ENCODE results near the gene CYS1. TPM values are rescaled to one million over a fixed set of nuclear protein-coding genes. Genes with fewer than 3 reads are reported as not detected.

The CYS1 gene
- total and polyA plus RNA-seq, 2 of the 8 experiments (the other 6 are each of a cell fraction or from before 2014, with no cell fraction given): 0.09 to 0.13 TPM

GRCh38 chr2:10067881-10068280, 12.3 kb downstream of the CYS1 start:
- Histone ChIP-seq H2BK120ac (replicated peaks; ENCODE audit: low read depth, low read length) (no peak overlapping the region), H3K79me1 (ENCODE audit: low read depth, low read length) (no peaks in the 10 kb centered on the region), H2AFZ (ENCODE audit: low read length) (no peak overlapping the region), H3K9ac (replicated peaks in 1 of 4; ENCODE audit: extremely low read depth in 1 of 4, low read depth in 3 of 4, low read length in 3 of 4) (no peak overlapping the region), H3K79me2 (ENCODE audit: control insufficient read depth in 1 of 2, insufficient read depth in 2 of 2, low read length in 2 of 2) (no peaks in the 10 kb centered on the region), H3K27ac (ENCODE audit: low read depth, low read length) (no peak overlapping the region), H4K5ac (ENCODE audit: insufficient read length, low read depth, low read length) (no peak overlapping the region), H2BK5ac (ENCODE audit: low read depth, low read length) (no peak overlapping the region), H2AK5ac (ENCODE audit: low read depth, low read length) (no peak overlapping the region), H3K4me3 (ENCODE audit: extremely low read depth in 1 of 4, insufficient read depth in 2 of 4, low read depth in 3 of 4, low read length in 4 of 4) (no peak overlapping the region), H2BK15ac (ENCODE audit: low read length) (no peak overlapping the region), H3K36me3 (ENCODE audit: control insufficient read depth in 2 of 4, insufficient read depth in 4 of 4, low read length in 3 of 4) (no peaks in the 10 kb centered on the region), H4K8ac (ENCODE audit: extremely low read depth, insufficient read depth, low read length) (no peak overlapping the region), H2BK12ac (ENCODE audit: low read depth, low read length) (no peak overlapping the region), H3K23ac (ENCODE audit: insufficient read length) (no peak overlapping the region), H3K4ac (replicated peaks; ENCODE audit: insufficient read length, low read depth, low read length) (no peak overlapping the region), H3K9me3 (ENCODE audit: insufficient read depth in 2 of 2, low read depth in 1 of 2, low read length in 1 of 2) (no peaks in the 10 kb centered on the region), H2BK20ac (ENCODE audit: low read length) (no peak overlapping the region), H3K4me1 (replicated peaks in 1 of 4; ENCODE audit: control insufficient read depth in 3 of 4, insufficient read depth in 4 of 4, low read length in 3 of 4) (peaks cover 0 to 9% (median 1%) of the 10 kb centered on the region in 4 experiments; a peak in 1 of 7 replicates), H3K56ac (replicated peaks; ENCODE audit: insufficient read length, low read depth, low read length) (no peak overlapping the region), H4K91ac (replicated peaks; ENCODE audit: insufficient read length, low read length) (no peak overlapping the region), H3K4me2 (ENCODE audit: insufficient read depth in 1 of 2, low read depth in 2 of 2, low read length in 2 of 2) (no peak overlapping the region), H3K18ac (ENCODE audit: extremely low read depth, low read length) (no peak overlapping the region), H3K14ac (ENCODE audit: insufficient read length) (no peak overlapping the region), H3K27me3 (replicated peaks in 1 of 4; ENCODE audit: control insufficient read depth in 3 of 4, extremely low read depth in 1 of 4, insufficient read depth in 3 of 4, low read length in 3 of 4) (no peaks in the 10 kb centered on the region), H3K23me2 (ENCODE audit: low read depth, low read length) (0 out of 2 replicates have a peak, but pooled peaks cover 2% of the 10 kb centered on the region), H4K20me1 (replicated peaks in 1 of 2; ENCODE audit: control insufficient read depth in 1 of 2, insufficient read depth in 2 of 2, low read length in 2 of 2) (no peaks in the 10 kb centered on the region)
- WGBS, 2 experiments (ENCODE audit: extremely low coverage in 1 of 2, insufficient coverage in 1 of 2, insufficient read length in 1 of 2, insufficient replicate concordance in 2 of 2, low coverage in 1 of 2, low lambda C conversion rate in 2 of 2, missing lambda C conversion rate in 1 of 2): 94% methylated on average over 1 of the region's 1 CpG; no CpG with 5 or more reads in 1 of the 2 experiments
- DNase-seq (ENCODE audit: low read depth in 1 of 2, low spot score in 2 of 2): no peak
- no peak for FAIRE-seq
- ChIA-PET CTCF (ENCODE audit: partially characterized antibody) (interaction anchor here (0.9 to 20.0 kb wide), 6 partner anchors 11 to 367 kb away, joined by 3 to 429 read pairs (median 4); no protein-coding TSS in a partner anchor), POLR2A (ENCODE audit: partially characterized antibody) (no interaction called here)
- no peak for TF ChIP-seq EGR1 (IDR thresholded peaks at IDR 0.05; ENCODE audit: borderline replicate concordance, low read depth, low read length)
- no peak for TF ChIP-seq HDAC6 (IDR thresholded peaks at IDR 0.05; ENCODE audit: low read depth, low read length)
- TF ChIP-seq POLR2AphosphoS5 (IDR thresholded peaks at IDR 0.05; ENCODE audit: low read depth, low read length): no peak
- no peak for TF ChIP-seq SIN3A (conservative IDR thresholded peaks at IDR 0.05 in 1 of 2, IDR thresholded peaks at IDR 0.05 in 1 of 2; ENCODE audit: low read depth in 1 of 2, low read length in 2 of 2)
- no peak for TF ChIP-seq RNF2 (IDR thresholded peaks at IDR 0.05; ENCODE audit: borderline replicate concordance, low read depth, low read length, missing control alignments, poor library complexity, severe bottlenecking)
- TF ChIP-seq YY1 (IDR thresholded peaks at IDR 0.05; ENCODE audit: low read depth, low read length): no peak
- TF ChIP-seq HDAC2 (IDR thresholded peaks at IDR 0.05; ENCODE audit: borderline replicate concordance in 1 of 2, low read depth in 2 of 2, low read length in 2 of 2): no peak
- TF ChIP-seq TAF1 (IDR thresholded peaks at IDR 0.05; ENCODE audit: low read depth, low read length): no peak
- no peak for TF ChIP-seq CTBP2 (IDR thresholded peaks at IDR 0.05; ENCODE audit: borderline replicate concordance, insufficient read depth, insufficient read length, low read length)
- TF ChIP-seq TBP (IDR thresholded peaks at IDR 0.05; ENCODE audit: low read depth, low read length): no peak
- TF ChIP-seq JUN (IDR thresholded peaks at IDR 0.05; ENCODE audit: low read depth, low read length): no peak
- no peak for TF ChIP-seq RBBP5 (IDR thresholded peaks at IDR 0.05; ENCODE audit: borderline replicate concordance, low read depth, low read length)
- no peak for TF ChIP-seq TEAD4 (IDR thresholded peaks at IDR 0.05; ENCODE audit: low read depth, low read length)
- no peak for TF ChIP-seq SAP30 (IDR thresholded peaks at IDR 0.05; ENCODE audit: insufficient read depth, insufficient replicate concordance, low read length)

Data from H1 (cell line).